A673 (cell line): ENCODE data around the gene UNC45A.

Experiments used
- EZH2 ChIP-seq: fragments of 200-600 bp; sonication (generic); IDR thresholded peaks from 2 replicates; pipeline ENCODE4 v1.6.1; 2017; ENCODE audit warnings: borderline replicate concordance, low read depth, mild to moderate bottlenecking, mixed read lengths, antibody characterized with exemption, low read length; ENCODE audit not compliant: poor library complexity, severe bottlenecking
- TF ChIP-seq, protein P1 (sequence below): fragments of 300-800, 200-600 bp; sonication (generic); conservative IDR thresholded peaks from 2 replicates; pipeline ENCODE4 v1.5.1; 2017; ENCODE audit warnings: low read depth, mild to moderate bottlenecking, antibody characterized with exemption, low read length, moderate library complexity, mixed read lengths

DNA sequence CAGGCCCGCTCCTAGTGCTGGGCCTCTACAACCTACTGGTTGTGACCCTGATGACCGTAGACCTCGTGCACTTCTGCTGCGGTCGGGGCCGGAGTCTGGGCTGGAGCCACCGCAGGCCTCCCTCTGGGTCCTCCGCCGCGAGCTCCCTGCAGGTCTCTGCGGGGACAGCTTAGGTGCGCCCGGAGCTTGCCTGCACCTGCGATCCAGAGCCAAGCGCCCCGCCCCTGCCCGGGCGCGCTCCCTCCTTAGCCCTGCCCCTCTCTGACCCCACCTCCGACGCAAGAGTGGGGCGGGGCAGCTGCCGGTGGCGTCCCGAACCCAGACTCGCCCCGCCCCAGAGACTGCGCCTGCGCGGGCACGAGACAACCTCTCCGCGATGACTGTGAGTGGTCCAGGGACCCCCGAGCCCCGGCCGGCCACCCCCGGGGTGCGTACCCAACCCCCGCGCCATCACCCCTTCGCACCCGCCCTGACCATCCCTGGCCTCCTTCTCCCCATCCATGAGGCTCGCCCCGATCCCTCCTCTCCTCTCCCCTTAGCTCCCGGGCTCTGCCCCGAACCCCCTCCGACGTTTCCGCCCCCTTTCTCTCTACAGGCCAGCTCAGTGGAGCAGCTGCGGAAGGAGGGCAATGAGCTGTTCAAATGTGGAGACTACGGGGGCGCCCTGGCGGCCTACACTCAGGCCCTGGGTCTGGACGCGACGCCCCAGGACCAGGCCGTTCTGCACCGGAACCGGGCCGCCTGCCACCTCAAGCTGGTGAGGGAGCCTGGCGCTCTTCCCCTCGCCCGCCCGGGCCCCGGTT is at the start of gene UNC45A:
- TF ChIP-seq, protein P1, sequence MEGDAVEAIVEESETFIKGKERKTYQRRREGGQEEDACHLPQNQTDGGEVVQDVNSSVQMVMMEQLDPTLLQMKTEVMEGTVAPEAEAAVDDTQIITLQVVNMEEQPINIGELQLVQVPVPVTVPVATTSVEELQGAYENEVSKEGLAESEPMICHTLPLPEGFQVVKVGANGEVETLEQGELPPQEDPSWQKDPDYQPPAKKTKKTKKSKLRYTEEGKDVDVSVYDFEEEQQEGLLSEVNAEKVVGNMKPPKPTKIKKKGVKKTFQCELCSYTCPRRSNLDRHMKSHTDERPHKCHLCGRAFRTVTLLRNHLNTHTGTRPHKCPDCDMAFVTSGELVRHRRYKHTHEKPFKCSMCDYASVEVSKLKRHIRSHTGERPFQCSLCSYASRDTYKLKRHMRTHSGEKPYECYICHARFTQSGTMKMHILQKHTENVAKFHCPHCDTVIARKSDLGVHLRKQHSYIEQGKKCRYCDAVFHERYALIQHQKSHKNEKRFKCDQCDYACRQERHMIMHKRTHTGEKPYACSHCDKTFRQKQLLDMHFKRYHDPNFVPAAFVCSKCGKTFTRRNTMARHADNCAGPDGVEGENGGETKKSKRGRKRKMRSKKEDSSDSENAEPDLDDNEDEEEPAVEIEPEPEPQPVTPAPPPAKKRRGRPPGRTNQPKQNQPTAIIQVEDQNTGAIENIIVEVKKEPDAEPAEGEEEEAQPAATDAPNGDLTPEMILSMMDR = no peak
- no peak for TF ChIP-seq EZH2
